Uterus (tissue), 4 donors: ENCODE data around the gene DNAH11. TPM values are rescaled to one million over a fixed set of nuclear protein-coding genes. Genes with fewer than 3 reads are reported as not detected.

ENCODE experiments used
- DNase-seq, 2 donors: peaks; one replicate each; pipeline ENCODE4 v3.0.0-alpha.2; 2019 to 2020
- H3K27ac ChIP-seq, 2 donors: fragments of 200-600 bp; sonication (generic); 1 replicate in 1 of 2; 2 replicates in 1 of 2; pipeline ENCODE4 v1.5.1; 2016 to 2018
- H3K27me3 ChIP-seq, 2 donors: fragments of 200-600 bp; sonication (generic); one replicate each; pipeline ENCODE4 v1.5.1; 2018 to 2019; ENCODE audit warnings: control low read depth in 1 of 2
- H3K36me3 ChIP-seq, 2 donors: fragments of 200-600 bp; sonication (generic); one replicate each; pipeline ENCODE4 v1.5.1; 2019; ENCODE audit warnings: control low read depth in 1 of 2
- H3K4me1 ChIP-seq, 2 donors: fragments of 200-600 bp; sonication (generic); one replicate each; pipeline ENCODE4 v1.5.1; 2018 to 2019; ENCODE audit warnings: control low read depth in 1 of 2
- H3K4me3 ChIP-seq, 2 donors: fragments of 200-600 bp; sonication (generic); 1 replicate in 1 of 2; 2 replicates in 1 of 2; pipeline ENCODE4 v1.5.1; 2018 to 2019; ENCODE audit warnings: mild to moderate bottlenecking in 1 of 2
- H3K9me3 ChIP-seq, 2 donors: fragments of 200-600 bp; sonication (generic); one replicate each; pipeline ENCODE4 v1.5.1; 2019; ENCODE audit warnings: control low read depth in 1 of 2
- CTCF ChIP-seq, 4 experiments: fragments of 200-600 bp in 2 of 4; fragments of 450-650 bp in 2 of 4; sonication (generic) in 2 of 4; IDR thresholded peaks; one replicate each; pipeline ENCODE4 v1.5.1; 2016 to 2019; ENCODE audit warnings: antibody characterized with exemption in 4 of 4, mild to moderate bottlenecking in 2 of 4, moderate library complexity in 1 of 4
- POLR2A ChIP-seq, 2 donors: fragments of 450-650 bp; IDR thresholded peaks; one replicate each; pipeline ENCODE4 v1.6.1; 2016; ENCODE audit warnings: antibody characterized with exemption in 2 of 2, mild to moderate bottlenecking in 1 of 2, moderate library complexity in 1 of 2
- intact Hi-C: fragments of 100-400 bp; cut with DNase I; formaldehyde crosslinking; loops from one replicate; pipeline ENCODE4 v1.15.1; 2023; ENCODE audit warnings: low total_unique reads
- total RNA-seq, 4 donors: library from RNA; depleted of rRNA in 3 of 4; stranded (reverse); fragments of >200 nt in 3 of 4; gene quantifications; one replicate each; pipeline versions ENCODE4 v1.1.0 to v1.2.4, GENCODE V29; 2014 to 2023
- donor health status: DM: yes; HTN: yes; CAD: no.

DNAH11 gene
- total RNA-seq, 4 donors from 2014 or later, result 0.26 to 6.8 (median 1.5) TPM

DNA sequence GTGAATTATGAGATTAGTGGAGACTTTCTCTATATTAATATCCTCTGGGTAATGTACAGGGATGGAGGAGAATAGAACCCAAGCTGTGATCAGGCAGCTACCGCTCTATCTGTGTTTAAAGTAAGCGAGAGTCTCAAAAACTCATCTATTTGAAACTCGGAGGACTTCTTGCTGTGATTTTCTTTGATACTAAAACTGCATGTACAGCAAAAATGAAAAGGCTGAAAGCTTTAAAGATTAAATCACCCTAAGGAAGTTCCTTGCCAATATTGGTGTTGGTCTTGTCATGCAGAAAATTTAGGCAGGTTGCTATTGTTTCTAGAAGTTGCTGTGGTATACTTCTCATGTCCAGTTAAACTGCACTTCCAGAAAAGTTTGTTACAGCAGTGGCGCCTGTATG is 110.8 kb downstream of the DNAH11 start:
- H3K4me1 ChIP-seq, result no peaks in the 10 kb centered on the region
- TF ChIP-seq POLR2A (IDR thresholded peaks at IDR 0.05) (no peak), CTCF (IDR thresholded peaks at IDR 0.05) (no peak)
- intact Hi-C loops, result no loop called here
- no peak overlapping the region for H3K27ac ChIP-seq
- H3K36me3 ChIP-seq, result no peaks in the 10 kb centered on the region
- H3K9me3 ChIP-seq, result no peaks in the 10 kb centered on the region
- H3K4me3 ChIP-seq, result no peak overlapping the region
- no peaks in the 10 kb centered on the region for H3K27me3 ChIP-seq
- DNase-seq, result no peak

GRCh38 chr7:21656081-21656480 is 113.2 kb downstream of the DNAH11 start:
- no peak overlapping the region for H3K4me3 ChIP-seq
- TF ChIP-seq CTCF (IDR thresholded peaks at IDR 0.05) (no peak), POLR2A (IDR thresholded peaks at IDR 0.05) (no peak)
- intact Hi-C loops, result no loop called here
- H3K27me3 ChIP-seq, result peaks cover 0 to 4% of the 10 kb centered on the region in 2 donors
- DNase-seq, result no peak
- no peaks in the 10 kb centered on the region for H3K4me1 ChIP-seq
- H3K9me3 ChIP-seq, result no peaks in the 10 kb centered on the region
- H3K36me3 ChIP-seq, result no peaks in the 10 kb centered on the region
- H3K27ac ChIP-seq, result no peak overlapping the region

DNA sequence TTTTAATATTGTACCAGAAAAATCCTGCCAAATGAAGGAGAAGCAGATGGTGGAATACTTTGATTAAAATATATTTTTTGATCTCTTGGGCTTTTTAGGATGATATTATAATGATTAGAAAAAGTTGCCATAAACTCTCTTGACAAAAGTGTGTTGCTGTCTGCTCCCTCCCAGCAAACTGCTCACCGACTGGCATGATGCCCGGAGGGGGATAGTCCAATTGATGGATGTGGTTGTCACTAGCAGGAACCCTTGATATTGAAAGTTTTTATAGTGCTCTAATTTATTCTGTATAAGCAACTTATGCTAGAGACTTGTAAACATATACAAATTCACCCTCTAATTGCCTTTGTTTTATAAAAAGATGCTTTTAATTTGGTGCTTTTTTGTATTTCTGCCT is 114.0 kb downstream of the DNAH11 start:
- intact Hi-C loops, result no loop called here

GRCh38 chr7:21670496-21670895 is 127.7 kb downstream of the DNAH11 start:
- no peak overlapping the region for H3K27ac ChIP-seq
- H3K36me3 ChIP-seq, result no peaks in the 10 kb centered on the region
- no peaks in the 10 kb centered on the region for H3K4me1 ChIP-seq
- no peaks in the 10 kb centered on the region for H3K27me3 ChIP-seq
- TF ChIP-seq POLR2A (IDR thresholded peaks at IDR 0.05), result no peak
- no peak for TF ChIP-seq CTCF (IDR thresholded peaks at IDR 0.05)
- no peaks in the 10 kb centered on the region for H3K9me3 ChIP-seq
- DNase-seq, result no peak
- no peak overlapping the region for H3K4me3 ChIP-seq
- intact Hi-C loops, result no loop called here

More for the DNA sequence above, 114.0 kb downstream of the DNAH11 start:
- DNase-seq, result no peak
- Histone ChIP-seq H3K27ac (no peak overlapping the region), H3K9me3 (no peaks in the 10 kb centered on the region), H3K4me3 (no peak overlapping the region), H3K4me1 (no peaks in the 10 kb centered on the region), H3K27me3 (peaks cover 0 to 4% of the 10 kb centered on the region in 2 donors), H3K36me3 (no peaks in the 10 kb centered on the region)
- no peak for TF ChIP-seq POLR2A (IDR thresholded peaks at IDR 0.05)
- TF ChIP-seq CTCF (IDR thresholded peaks at IDR 0.05), result no peak

GRCh38 chr7:21671859-21672258 is 129.0 kb downstream of the DNAH11 start:
- H3K27me3 ChIP-seq, result no peaks in the 10 kb centered on the region
- H3K4me3 ChIP-seq, result no peak overlapping the region
- H3K4me1 ChIP-seq, result no peaks in the 10 kb centered on the region
- no peaks in the 10 kb centered on the region for H3K9me3 ChIP-seq
- no peaks in the 10 kb centered on the region for H3K36me3 ChIP-seq
- no peak overlapping the region for H3K27ac ChIP-seq
- intact Hi-C loops, result no loop called here
- TF ChIP-seq POLR2A (IDR thresholded peaks at IDR 0.05) (no peak), CTCF (IDR thresholded peaks at IDR 0.05) (no peak)
- DNase-seq, result no peak
